Measurements from ENCODE around the gene CLMN. TPM values are rescaled to one million over a fixed set of nuclear protein-coding genes. Genes with fewer than 3 reads are reported as not detected.

The CLMN gene
- total RNA-seq, 6 experiments from 2014 or later: 0.02 TPM; not detected in 5

GRCh38 chr14:95211721-95212504 is 107.8 kb downstream of the CLMN start:
- no peak for DNase-seq
- Mint-ChIP-seq H3K9me3 (peaks cover 7% of the 10 kb centered on the region; the same call in 1 of the 2 replicates), H3K36me3 (ENCODE audit: low read depth) (no peaks in the 10 kb centered on the region), H3K27ac (no peak overlapping the region), H3K27me3 (ENCODE audit: insufficient read depth) (no peaks in the 10 kb centered on the region; the same call in none of the 2 replicates), H3K4me3 (no peak overlapping the region), H3K4me1 (ENCODE audit: low read depth) (no peaks in the 10 kb centered on the region)
- no peak for TF ChIP-seq CTCF (IDR thresholded peaks at IDR 0.05)

GRCh38 chr14:95210699-95211098 is 109.0 kb downstream of the CLMN start:
- Mint-ChIP-seq H3K36me3 (ENCODE audit: low read depth) (no peaks in the 10 kb centered on the region), H3K27ac (no peak overlapping the region), H3K4me3 (no peak overlapping the region), H3K9me3 (peaks cover 7% of the 10 kb centered on the region; the same call in 1 of the 2 replicates), H3K4me1 (ENCODE audit: low read depth) (no peaks in the 10 kb centered on the region), H3K27me3 (ENCODE audit: insufficient read depth) (no peaks in the 10 kb centered on the region; the same call in 1 of the 2 replicates)
- no peak for TF ChIP-seq CTCF (IDR thresholded peaks at IDR 0.05)
- no peak for DNase-seq

- Mint-ChIP-seq H3K36me3 (ENCODE audit: low read depth) (0 out of 2 replicates have a peak, but pooled peaks cover 4% of the 10 kb centered on the region), H3K4me1 (ENCODE audit: low read depth) (no peaks in the 10 kb centered on the region), H3K27ac (no peak overlapping the region), H3K4me3 (no peak overlapping the region), H3K9me3 (peaks cover 20% of the 10 kb centered on the region; the same call in 1 of the 2 replicates), H3K27me3 (ENCODE audit: insufficient read depth) (no peaks in the 10 kb centered on the region; the same call in 1 of the 2 replicates)
- no peak for DNase-seq
- no peak for TF ChIP-seq CTCF (IDR thresholded peaks at IDR 0.05)
These were observed 111.1 kb downstream of the CLMN start for GRCh38 chr14:95208598-95208997.

GRCh38 chr14:95207475-95208233 is 112.1 kb downstream of the CLMN start:
- TF ChIP-seq CTCF (IDR thresholded peaks at IDR 0.05): no peak
- Mint-ChIP-seq H3K4me1 (ENCODE audit: low read depth) (no peaks in the 10 kb centered on the region), H3K9me3 (peaks cover 23% of the 10 kb centered on the region; the same call in 1 of the 2 replicates), H3K27ac (no peak overlapping the region), H3K4me3 (no peak overlapping the region), H3K27me3 (ENCODE audit: insufficient read depth) (no peaks in the 10 kb centered on the region; the same call in 1 of the 2 replicates), H3K36me3 (ENCODE audit: low read depth) (0 out of 2 replicates have a peak, but pooled peaks cover 4% of the 10 kb centered on the region)
- no peak for DNase-seq

GRCh38 chr14:95206534-95206933 is 113.2 kb downstream of the CLMN start:
- no peak for DNase-seq
- Mint-ChIP-seq H3K4me1 (ENCODE audit: low read depth) (no peaks in the 10 kb centered on the region), H3K27ac (no peak overlapping the region), H3K9me3 (peaks cover 23% of the 10 kb centered on the region; the same call in 1 of the 2 replicates), H3K4me3 (no peak overlapping the region), H3K36me3 (ENCODE audit: low read depth) (0 out of 2 replicates have a peak, but pooled peaks cover 4% of the 10 kb centered on the region), H3K27me3 (ENCODE audit: insufficient read depth) (no peaks in the 10 kb centered on the region; the same call in 1 of the 2 replicates)
- TF ChIP-seq CTCF (IDR thresholded peaks at IDR 0.05): no peak
